SW 1271 (cell line): ENCODE data around the gene TMEM53.

Experiments
- DNase-seq, 2 experiments: peaks; one replicate each; lab custom pipeline; 2025; lab: John Stamatoyannopoulos, UW

TMEM53 gene

GRCh38 chr1:44628962-44629756 lies 45.1 kb downstream of the TMEM53 start:
- DNase-seq = no peak

GRCh38 chr1:44625348-44625747 lies 48.9 kb downstream of the TMEM53 start:
- no peak for DNase-seq

GRCh38 chr1:44624268-44624901 lies 49.9 kb downstream of the TMEM53 start:
- no peak for DNase-seq

- no peak for DNase-seq
These were observed 52.4 kb downstream of the TMEM53 start for GRCh38 chr1:44621841-44622286.

GRCh38 chr1:44620072-44620471 lies 54.2 kb downstream of the TMEM53 start:
- DNase-seq = no peak

GRCh38 chr1:44619261-44619900 lies 54.9 kb downstream of the TMEM53 start:
- DNase-seq = no peak

GRCh38 chr1:44617703-44618029 lies 56.6 kb downstream of the TMEM53 start:
- DNase-seq = no peak

- no peak for DNase-seq
These were observed 57.1 kb downstream of the TMEM53 start for GRCh38 chr1:44616991-44617702.

GRCh38 chr1:44616284-44616990 lies 57.8 kb downstream of the TMEM53 start:
- DNase-seq = no peak

- no peak for DNase-seq
These were observed 60.3 kb downstream of the TMEM53 start for GRCh38 chr1:44613941-44614340.

- DNase-seq = no peak
These were observed 62.4 kb downstream of the TMEM53 start for GRCh38 chr1:44611866-44612265.

GRCh38 chr1:44611419-44611818 lies 62.9 kb downstream of the TMEM53 start:
- DNase-seq = no peak

GRCh38 chr1:44610527-44611148 lies 63.6 kb downstream of the TMEM53 start:
- DNase-seq = no peak

GRCh38 chr1:44609768-44610526 lies 64.3 kb downstream of the TMEM53 start:
- DNase-seq = no peak

GRCh38 chr1:44609412-44609767 lies 64.9 kb downstream of the TMEM53 start:
- no peak for DNase-seq

GRCh38 chr1:44608141-44608540 lies 66.1 kb downstream of the TMEM53 start:
- no peak for DNase-seq

- no peak for DNase-seq
These were observed 67.5 kb downstream of the TMEM53 start for GRCh38 chr1:44606701-44607281.

- no peak for DNase-seq
These were observed 68.2 kb downstream of the TMEM53 start for GRCh38 chr1:44605914-44606615.

- DNase-seq = no peak
These were observed 69.9 kb downstream of the TMEM53 start for GRCh38 chr1:44604157-44604955.
